Measurements from ENCODE around the gene FGR.

The FGR gene

GRCh38 chr1:27600498-27601175 is 34.3 kb downstream of the FGR start:
- DNase-seq = no peak

GRCh38 chr1:27599605-27600497 is 35.1 kb downstream of the FGR start:
- DNase-seq = no peak

GRCh38 chr1:27598902-27599528 is 36.0 kb downstream of the FGR start:
- DNase-seq = peak; percentile 27

GRCh38 chr1:27598295-27598687 is 36.7 kb downstream of the FGR start:
- DNase-seq = no peak

- DNase-seq = no peak
Measured at GRCh38 chr1:27597516-27598294, 37.3 kb downstream of the FGR start.

- no peak for DNase-seq
Measured at GRCh38 chr1:27596986-27597385, 38.0 kb downstream of the FGR start.

GRCh38 chr1:27596261-27596660 is 38.7 kb downstream of the FGR start:
- no peak for DNase-seq

GRCh38 chr1:27595597-27595996 is 39.4 kb downstream of the FGR start:
- DNase-seq = no peak

GRCh38 chr1:27594564-27595510 is 40.1 kb downstream of the FGR start:
- DNase-seq = no peak

- DNase-seq = no peak
Measured at GRCh38 chr1:27593678-27594563, 41.1 kb downstream of the FGR start.

GRCh38 chr1:27592931-27593677 is 41.9 kb downstream of the FGR start:
- DNase-seq = no peak

GRCh38 chr1:27592232-27592930 is 42.6 kb downstream of the FGR start:
- DNase-seq = no peak

- no peak for DNase-seq
Measured at GRCh38 chr1:27591622-27592021, 43.4 kb downstream of the FGR start.

- no peak for DNase-seq
Measured at GRCh38 chr1:27590917-27591508, 44.0 kb downstream of the FGR start.

GRCh38 chr1:27589841-27590426 is 45.1 kb downstream of the FGR start:
- DNase-seq = no peak

- DNase-seq = no peak
Measured at GRCh38 chr1:27589441-27589840, 45.5 kb downstream of the FGR start.

GRCh38 chr1:27588256-27589232 is 46.4 kb downstream of the FGR start:
- DNase-seq = no peak

Data from stimulated activated naive CD4-positive, alpha-beta T cell treated with Interleukin-2 at 50 U/mL for 16 hours (primary cell).